Panc1 (cell line): ENCODE data around the gene CTF1.

Experiments
- CTCF ChIP-seq: fragments of 450-650 bp; IDR thresholded peaks from 2 replicates; pipeline ENCODE4 v1.5.1; 2017; ENCODE audit warnings: mild to moderate bottlenecking
- POLR2AphosphoS5 ChIP-seq: IDR thresholded peaks from 2 replicates; pipeline ENCODE4 v1.6.1; 2012; ENCODE audit warnings: mild to moderate bottlenecking, low read depth, low read length, moderate library complexity
- REST ChIP-seq, 2 experiments: IDR thresholded peaks; 2 replicates each; pipeline ENCODE4 v1.6.1; 2011 to 2012; ENCODE audit warnings: low read depth in 2 of 2, control low read depth in 1 of 2, low read length in 1 of 2, mild to moderate bottlenecking in 1 of 2, moderate library complexity in 1 of 2; ENCODE audit not compliant: insufficient read depth in 1 of 2
- TCF7L2 ChIP-seq: IDR thresholded peaks from 2 replicates; pipeline ENCODE4 v1.6.1; 2011; ENCODE audit warnings: mild to moderate bottlenecking, low read depth, low read length, inconsistent platforms

- no peak for TF ChIP-seq CTCF
- TF ChIP-seq POLR2AphosphoS5, result peak; percentile 47; the same call in 1 of the 2 replicates
- 0 out of 2 replicates have a peak, but pooled peaks have one; percentile 14 for TF ChIP-seq TCF7L2
- TF ChIP-seq REST (IDR thresholded peaks at IDR 0.05; ENCODE audit: insufficient read depth in 1 of 2, low read depth in 2 of 2, low read length in 1 of 2), result no peak
Measured at GRCh38 chr16:30922420-30922959, 26.1 kb downstream of the CTF1 start.
